NCI-H1092 (cell line): ENCODE measurements around the gene LYPD6B.
A peak's percentile ranks its signal among the peaks of the same experiment; 100 is the strongest.

Experiments
- DNase-seq: peaks from one replicate; lab custom pipeline; 2025; lab: John Stamatoyannopoulos, UW

LYPD6B gene

DNA sequence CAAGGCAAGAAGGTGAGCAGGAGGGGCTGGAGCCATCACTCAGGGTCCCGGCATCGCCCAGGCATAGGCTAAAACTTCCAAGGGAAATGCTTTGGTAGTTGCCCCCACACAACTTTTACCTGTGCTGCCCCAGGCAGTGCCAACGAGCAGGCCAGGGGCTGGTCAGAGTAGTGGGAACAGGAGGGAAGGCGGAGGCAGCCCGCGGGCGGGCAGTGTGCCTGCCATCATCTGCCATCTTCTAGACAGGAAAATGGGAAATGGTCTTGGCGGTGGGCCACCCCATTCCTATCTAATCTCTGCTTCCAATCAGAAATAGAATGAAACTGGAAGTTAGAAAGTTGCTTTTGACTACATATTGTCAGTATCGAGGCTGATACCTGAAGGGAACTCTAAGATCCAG is 26.0 kb upstream of the LYPD6B start:
- no peak for DNase-seq

DNA sequence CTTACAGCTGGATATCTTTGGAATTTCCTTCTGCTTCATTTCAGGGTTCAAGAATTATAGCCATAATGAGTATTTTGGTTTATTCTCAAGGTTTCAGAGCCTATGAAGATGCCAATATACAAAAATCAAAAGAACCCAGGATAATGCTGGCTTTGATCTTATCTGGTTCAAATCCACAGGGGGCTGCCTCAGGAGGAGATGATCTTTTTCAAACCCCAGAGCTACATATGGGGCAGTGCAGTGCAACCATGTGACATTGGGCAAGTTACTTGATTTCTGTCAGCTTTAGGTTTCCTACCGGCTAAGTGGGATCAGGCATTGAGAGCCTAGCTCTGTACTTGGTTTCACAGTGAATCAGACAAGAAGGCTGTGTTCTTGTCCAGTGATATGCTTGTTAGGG is 23.0 kb upstream of the LYPD6B start:
- DNase-seq, result no peak

DNA sequence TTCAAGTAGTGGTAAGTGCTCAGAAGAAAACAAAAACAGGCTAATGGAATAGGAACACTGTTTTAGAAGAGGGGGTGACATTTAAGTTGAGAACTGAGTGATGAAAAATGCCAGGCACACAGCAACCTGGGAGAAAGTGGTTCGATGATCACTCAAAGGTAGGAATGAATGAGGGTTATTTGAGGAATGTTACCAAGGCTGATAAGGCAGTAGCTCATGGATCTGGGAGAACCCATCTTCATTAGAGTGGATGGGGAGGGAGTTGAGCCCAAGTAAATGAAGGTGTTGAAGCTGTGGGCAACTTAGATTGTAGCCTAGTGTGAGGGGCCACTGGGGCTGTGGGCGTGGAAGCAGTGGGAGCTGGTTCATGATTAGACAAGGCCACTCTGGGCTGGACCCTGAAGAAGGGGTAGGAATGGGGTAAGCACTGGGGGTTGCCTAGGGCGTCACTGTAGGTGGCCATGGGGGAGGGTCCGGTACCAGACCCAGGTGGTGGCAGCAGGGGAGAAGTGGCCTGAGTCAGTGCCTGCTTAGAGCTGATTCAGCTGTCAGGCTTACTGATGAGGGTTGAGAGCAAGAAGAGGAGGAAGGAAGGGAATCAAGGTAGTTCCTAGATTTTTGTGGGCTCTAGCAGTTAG is 22.5 kb upstream of the LYPD6B start:
- DNase-seq, result no peak

DNA sequence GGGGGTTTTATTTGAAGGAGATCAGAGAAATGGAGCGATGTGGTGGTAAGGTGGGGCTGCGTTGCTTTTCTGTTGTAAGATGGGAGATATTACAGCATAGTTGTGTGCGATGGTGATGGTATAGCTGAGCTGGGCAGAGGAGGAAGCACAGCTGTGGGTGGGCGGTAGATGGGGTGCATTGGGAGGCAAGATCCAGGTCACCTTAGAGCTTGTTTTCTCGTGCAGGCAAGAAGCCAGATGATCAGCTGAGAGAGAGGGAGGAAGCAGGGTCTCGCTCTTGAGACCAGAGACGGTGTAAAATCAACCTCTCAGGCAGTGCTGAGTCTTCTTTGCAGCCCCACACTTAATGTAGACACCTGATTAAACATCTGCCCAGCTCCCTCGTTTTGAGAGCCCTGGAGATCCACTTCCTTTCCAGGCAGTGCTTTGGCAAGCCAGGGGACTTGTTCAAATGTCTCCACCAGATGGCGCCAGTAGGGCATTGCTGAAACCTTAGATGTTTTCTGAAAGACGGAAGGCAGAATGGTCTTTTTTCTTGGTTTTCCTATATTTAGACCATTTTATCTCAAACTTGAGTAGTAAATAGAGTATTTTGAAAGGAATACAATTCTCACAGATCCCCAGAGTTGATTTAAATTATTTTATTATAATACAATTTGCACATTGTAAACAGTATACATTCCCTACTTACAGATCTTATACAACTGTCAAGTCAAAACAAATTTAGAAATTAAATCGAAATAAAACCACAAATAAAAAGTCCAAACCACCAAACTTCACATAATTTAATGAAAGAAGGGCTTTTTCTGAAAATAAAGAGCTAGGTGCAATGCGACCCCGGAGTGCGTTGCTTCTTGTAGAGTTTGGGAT is 21.1 kb upstream of the LYPD6B start:
- peak; percentile 73 for DNase-seq

DNA sequence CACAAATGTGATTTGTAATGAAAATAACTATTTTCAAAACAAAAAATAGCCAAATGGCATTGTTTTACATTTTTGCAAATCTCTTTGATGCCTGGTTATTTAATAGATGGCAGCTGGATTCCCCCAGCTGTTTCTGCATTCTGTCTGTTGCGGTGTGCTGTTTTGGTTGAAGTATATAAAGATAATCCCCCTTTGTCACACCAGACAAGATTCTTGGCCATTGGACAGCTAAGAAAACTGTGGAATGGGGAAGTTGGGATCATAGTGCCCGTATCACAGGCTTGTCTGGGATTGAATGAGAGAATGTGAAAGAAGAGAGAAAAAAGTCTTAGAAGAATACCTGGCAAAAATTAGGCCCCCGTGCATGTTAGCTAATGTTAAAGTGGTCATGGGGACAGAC is 19.5 kb upstream of the LYPD6B start:
- DNase-seq, result no peak

DNA sequence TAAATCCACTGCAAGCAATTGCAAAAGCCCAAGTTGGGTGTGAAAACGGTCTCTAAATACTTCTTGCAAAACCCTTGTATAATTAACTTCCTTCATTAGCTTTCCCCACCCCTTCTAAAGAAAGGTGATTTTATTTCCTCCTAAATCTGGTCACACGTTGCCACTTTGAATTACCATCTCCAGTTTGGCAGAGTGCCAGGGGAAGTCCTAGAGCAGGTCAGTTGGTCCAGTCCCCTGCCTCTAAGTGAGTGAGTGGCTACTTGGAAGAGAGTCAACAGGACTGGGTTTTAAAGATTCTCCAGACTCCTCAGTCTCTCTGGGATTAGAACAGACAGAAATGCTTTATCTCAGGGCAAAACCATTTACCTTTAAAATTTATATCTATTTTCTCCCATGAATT is 18.7 kb upstream of the LYPD6B start:
- no peak for DNase-seq

DNA sequence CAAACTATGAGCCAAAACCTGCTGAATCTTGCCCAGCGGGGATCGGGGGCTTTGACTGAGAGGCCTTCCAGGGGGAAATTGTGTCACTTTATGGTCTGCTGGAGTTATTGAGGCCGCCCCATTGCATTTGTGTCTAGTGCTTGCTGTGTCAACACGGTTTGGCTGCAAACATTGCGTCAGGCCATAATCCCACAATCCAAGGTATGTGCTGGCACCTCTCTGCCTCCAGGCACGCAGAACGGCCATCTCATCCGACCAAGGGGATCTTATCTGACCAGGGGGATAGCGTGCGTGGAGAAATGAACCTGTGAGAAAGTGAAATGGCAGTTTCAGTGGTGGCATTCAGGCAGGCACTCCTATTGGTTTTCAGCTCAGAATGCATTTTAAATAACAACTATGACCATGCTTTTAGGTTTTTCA is 18.1 kb upstream of the LYPD6B start:
- no peak for DNase-seq

DNA sequence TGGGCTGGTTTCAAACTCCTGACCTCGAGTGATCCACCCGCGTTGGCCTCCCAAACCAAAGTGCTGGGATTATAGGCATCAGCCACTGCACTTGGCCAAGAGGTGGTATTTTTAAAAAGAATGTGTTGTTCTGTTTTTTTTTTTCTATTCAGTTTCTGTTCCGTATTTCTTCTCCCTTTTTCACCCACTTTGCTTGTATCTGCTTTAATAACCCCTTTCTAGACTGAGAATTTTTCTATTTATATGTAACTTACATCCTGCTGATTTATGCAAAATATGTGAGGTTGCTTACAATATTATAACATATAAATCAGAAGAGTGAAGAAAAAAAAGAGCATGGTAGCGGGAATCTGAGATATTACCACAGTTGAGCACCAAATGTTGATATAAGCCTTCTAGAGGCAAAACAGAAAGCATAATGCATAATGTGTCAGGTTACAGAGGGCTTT is 17.2 kb upstream of the LYPD6B start:
- no peak for DNase-seq

DNA sequence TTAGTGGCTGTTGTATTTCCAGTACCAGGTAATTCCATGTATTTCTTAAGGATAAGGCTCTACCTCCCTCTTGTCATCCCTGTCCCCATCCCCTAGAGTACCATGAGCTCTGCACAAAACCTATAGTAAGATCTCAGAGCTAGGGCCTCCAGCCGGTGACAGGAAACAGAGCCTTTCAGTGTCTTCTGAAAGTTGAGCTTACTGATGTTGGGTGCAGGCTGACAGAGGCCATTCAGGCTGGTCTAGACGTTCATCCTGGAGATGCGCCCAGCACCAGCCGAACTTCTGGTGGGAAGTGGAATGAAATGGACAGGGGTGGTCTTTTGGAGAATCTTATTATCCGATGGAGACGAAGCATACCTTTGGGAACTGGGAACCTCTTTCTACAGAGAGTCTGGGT is 16.7 kb upstream of the LYPD6B start:
- DNase-seq, result no peak

DNA sequence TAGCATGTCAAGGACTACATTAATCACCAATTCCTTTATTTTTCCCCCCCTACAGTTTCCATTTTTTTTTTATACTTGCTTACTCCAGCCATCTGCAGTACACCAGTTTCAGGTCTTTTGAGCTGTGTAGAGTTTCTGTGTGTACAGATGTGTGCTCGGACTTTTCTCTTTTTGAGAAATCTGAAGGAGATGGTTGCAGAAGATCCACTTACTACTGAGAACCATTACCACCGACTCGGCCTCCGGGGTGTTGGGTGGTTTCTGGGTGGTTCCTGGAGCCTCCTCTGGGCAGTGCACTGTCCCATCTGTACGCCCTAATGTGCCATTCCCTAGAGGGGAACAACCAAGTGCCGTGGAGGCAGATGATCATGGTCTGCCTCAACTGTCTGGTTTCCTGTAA is 15.4 kb upstream of the LYPD6B start:
- no peak for DNase-seq

DNA sequence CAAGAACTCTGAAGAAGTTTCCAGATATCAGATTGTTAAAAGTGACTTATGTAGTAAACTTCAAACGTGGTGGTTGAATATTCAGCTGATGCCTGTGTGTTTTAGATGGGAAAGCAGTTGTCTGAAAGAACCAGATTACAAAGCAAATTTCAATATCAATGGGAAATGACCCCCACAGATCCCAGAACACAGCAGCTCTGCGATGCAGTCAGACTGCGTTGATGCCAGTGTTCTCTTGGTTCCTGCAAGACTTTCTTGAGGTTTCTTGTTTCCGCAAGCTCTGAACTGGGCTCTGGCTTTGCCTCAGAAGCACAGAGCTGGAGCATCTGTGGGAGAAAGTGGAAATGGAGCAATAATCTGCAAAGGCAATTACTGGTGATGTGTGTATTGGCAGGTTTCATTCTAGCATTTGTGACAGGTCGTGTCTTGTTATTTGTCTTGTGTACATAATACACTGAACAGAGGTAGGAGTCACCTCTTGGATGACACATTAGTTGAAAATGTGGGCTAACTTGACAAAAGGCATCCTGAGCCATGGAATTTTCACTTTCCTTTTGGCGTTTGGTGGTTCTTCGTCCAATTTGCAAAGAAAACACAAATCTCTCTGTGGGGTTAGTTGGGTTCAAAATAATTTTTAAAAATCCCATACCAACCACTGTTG is 10.8 kb upstream of the LYPD6B start:
- no peak for DNase-seq

DNA sequence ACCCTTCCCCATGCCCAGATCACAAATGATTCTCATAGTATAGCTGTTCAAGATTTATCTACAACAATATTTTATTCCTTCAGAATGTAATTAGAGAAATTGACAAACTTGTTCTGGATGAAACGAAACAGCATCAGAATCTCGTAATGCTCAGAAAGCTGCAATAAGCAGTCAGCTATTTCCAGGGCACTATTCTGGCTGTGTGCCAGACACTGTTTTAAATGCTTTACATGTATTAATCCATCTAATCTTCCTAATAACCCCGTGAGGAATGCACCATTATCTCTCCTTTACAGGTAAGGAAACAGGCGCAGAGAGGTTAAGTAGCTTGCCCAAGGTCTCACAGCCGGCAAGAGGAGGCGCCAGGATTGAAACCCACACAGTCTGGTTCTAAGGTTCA is 10.1 kb upstream of the LYPD6B start:
- DNase-seq, result no peak

DNA sequence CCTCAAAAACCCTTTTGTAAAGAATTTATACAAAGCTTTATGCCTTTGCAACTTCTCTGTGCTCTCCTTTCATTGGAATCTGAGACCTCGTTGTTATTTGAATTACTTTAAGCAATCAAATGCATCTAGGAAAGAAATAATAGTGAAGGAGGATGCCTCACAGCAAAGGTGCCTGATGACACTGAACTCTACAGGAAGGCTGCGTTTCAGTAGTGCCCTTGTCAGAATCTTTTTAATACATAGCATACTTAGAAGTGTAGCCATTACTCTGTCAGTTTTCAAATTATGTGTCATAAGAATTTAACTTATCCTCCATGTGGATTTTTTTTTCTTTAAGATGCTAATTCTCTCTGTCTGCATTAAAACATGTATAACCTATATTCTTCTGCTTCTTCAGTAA is 9.6 kb upstream of the LYPD6B start:
- no peak for DNase-seq

DNA sequence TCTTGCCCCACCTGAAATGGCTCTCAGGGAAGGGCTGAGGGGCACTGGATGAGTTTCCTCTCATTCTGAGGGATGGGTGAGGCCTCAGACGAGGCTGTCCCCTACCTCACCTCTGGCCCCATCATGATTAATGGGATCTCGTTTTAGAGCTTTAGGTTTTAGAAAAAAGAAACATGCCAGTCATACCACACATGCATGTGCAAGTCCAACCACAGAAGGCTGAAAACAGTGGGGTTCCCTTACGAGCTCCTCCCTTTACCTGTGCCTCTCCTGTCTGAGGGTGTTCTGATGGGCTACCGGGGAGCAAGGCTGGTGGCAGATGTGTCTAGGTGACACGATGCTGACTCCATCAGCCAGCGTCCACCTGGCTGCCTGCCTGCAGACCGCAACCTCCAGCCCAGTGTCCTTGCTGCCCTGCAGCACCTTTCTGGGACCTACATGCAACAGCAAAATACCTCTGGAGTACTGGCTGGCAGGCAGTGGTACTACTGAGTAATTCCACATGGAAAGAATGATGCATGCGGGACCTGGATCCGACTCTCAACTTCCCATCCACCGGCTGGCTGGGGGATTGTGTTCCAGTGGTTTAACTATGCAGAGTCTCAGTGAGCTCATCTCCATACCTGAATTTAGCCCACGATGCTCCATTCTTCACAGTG is 9.1 kb upstream of the LYPD6B start:
- DNase-seq, result no peak

DNA sequence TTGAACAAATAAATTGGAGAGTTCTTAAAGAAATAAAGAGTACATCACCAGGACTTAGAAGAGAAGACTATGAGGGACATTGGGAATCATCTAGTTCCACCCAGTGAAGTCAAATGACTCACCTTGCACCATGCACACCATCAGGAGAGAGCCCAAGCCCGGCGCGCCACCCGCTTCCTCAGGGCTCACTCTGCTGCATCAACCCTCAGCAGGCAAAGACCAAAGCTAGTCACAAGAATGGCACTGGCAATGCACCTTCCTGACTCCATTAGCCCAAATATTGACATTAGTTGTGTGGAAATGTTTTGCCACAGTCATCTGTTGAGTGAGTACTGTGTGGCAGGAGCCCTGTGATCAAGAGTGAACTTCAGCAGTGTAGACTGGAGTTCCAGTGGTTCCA is 7.1 kb upstream of the LYPD6B start:
- no peak for DNase-seq

DNA sequence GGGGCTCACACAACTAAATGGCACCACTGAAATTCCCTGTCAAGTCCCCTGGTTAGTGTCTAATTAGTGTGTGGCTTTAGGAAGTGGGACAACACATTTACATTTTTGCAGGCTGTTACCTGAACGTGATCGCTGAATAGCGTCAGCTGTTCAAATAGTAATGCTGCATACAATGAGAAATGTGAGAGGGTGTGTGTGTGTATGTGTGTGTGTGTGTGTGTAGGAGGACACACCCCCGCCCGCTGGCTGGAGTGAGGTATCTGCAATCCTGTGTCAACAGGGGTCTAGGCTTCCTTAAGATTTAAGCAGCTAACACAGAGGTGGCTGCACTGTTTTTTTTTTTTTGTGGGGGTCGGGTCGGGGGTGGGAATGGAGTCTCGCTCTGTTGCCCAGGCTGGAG is 4.8 kb upstream of the LYPD6B start:
- peak; percentile 43 for DNase-seq

DNA sequence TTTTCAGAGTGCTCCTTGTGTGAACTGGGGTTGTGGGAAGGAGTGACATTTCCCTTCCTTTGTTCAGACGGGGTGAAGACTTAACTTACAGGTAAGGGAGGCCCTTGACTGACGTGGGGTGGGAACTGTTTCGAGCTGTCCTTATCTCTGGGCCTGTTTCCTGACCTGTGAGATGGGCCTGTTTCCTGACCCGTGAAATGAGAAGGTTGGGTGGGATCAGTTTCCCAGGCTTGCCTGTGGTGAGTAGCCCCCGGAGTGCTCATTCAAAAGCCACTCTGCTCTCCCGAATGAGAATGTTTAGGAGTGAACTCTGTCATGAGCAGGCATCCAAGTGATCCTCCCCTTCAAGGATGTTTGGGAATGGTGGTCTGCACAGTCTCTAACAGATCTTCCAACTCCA is 4.1 kb upstream of the LYPD6B start:
- no peak for DNase-seq

DNA sequence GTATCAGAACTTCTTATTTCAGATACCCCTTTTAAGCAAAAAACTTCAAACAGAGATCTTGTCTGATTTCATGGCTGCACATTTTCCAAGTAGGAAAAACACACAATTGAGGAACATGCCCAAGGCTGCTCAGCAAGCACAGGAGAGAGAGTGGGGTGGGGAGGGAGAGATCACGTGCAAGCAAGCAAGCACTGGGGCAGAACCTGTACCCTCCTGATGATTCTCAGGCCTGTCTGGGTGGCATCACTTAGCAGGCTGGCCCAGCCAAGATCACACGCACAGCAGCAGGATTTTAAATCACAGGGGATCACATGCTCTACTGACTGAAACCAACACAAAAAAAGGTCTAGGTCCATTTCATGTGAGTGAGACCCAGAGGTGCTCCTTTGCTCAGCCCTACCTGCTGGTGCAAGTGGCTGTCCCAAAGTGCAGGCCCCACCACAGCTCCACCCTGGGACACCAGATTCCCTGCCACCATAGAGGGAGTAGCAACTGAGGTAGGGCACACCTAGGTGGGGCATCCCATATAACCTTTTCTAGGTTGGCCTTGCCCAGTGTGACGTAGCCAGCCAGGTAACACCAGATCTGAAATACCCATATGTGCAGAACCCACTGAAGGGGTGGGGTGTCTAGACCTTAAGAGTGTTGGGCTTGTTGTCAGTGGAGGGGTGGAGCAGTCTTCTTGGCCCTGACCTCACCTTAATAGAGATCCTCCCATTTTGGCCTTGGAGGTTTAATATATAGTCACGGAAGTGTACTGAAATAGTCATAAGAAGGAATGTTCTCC is 1.8 kb upstream of the LYPD6B start:
- DNase-seq, result no peak

DNA sequence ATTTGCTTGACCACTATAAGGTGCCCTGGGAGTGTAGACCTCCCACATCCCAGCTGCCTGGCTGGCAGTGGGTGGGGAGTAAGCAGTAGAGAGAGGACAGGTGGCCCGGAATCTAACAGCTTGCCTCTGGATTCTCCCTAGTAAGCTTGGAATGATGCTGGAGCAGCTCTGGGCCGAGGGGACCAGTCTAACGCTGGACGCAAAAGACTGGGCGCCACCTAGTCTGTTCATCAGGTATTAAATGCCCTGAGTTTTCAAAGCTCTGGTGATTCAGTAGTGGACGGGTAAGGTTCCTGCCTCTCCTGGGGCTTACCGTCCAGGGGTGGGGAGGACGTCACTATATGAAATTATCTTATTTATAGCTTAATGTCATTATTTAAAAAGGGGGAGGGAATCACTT is 648 bp upstream of the LYPD6B start:
- DNase-seq, result no peak

DNA sequence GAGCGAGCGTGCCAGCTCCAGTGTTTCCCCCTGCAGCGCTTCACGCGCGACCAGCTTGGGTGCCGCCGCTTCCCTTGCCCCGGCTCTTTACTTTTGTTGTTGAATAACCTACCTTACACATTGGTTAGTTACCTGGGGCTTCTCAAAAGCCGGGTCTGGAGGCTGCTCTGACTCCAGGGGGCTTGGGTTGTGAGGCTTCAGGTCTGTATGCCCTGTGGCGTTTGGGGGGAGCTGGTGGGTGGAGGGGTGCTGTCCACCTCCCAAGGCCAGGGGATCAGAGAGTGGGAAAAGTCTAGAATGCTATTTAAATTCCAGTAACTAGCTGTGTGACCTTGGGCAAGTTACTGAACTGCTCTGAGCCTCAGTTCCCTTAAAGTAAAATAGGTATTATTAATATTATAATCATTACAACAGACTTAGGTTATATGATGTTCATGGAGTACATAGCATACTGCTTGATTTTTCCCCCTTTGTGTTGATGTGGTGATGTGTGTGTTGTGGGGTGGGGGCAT is 770 bp downstream of the LYPD6B start:
- no peak for DNase-seq

DNA sequence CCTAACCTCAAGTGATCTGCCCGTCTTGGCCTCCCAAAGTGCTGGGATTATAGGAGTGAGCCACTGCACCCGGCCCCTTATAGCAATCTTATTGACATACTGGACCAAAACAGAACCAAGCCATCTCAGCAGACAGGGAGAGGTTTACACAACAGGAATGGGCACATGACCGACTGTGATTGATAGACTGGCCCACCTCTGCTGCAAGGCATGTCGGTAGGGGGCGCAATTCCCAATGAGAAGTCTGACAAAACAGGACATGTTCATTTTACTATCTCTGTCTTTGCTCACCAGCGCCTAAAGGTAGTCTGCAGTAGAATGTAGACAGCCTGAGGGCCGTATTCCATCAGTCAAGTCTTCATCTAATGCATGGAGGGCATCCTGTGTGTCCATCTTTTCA is 2.0 kb downstream of the LYPD6B start:
- no peak for DNase-seq

DNA sequence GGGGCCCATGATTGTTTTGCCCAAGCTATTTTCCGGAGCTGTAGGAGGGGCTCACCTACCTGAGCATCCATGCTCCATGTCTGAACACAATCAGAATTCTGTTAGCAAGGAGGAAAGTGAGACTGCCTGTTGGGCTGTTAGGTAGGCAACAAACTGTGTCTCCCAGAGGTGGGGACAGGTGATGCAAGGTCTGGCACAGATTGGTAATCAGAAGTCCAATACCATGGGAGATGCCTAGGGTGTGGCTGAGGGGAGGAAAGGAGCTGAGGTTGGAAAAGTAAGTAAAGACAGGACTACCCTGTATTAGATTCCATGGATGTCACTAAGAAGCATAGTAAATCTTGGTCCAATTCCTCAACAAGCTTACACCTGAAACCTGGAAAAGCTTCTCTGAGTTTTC is 3.0 kb downstream of the LYPD6B start:
- no peak for DNase-seq
